GM03348 (cell line): Measurements from ENCODE around the gene CAMK4.

ENCODE experiments used
- DNase-seq: peaks from one replicate; pipeline ENCODE4 v3.0.0; 2012; ENCODE audit warnings: low spot score

CAMK4 gene

GRCh38 chr5:111494355-111494999, 270.3 kb downstream of the CAMK4 start:
- DNase-seq, result no peak

GRCh38 chr5:111495159-111495558, 271.0 kb downstream of the CAMK4 start:
- no peak for DNase-seq

- no peak for DNase-seq
Measured at GRCh38 chr5:111498346-111498745, 274.2 kb downstream of the CAMK4 start.

- no peak for DNase-seq
Measured at GRCh38 chr5:111502956-111503355, 278.8 kb downstream of the CAMK4 start.

- no peak for DNase-seq
Measured at GRCh38 chr5:111505096-111505495, 280.9 kb downstream of the CAMK4 start.

GRCh38 chr5:111507276-111507675, 283.1 kb downstream of the CAMK4 start:
- no peak for DNase-seq

- no peak for DNase-seq
Measured at GRCh38 chr5:111509119-111509518, 284.9 kb downstream of the CAMK4 start.

GRCh38 chr5:111511174-111511830, 287.1 kb downstream of the CAMK4 start:
- peak; percentile 11 for DNase-seq

GRCh38 chr5:111511831-111512374, 287.7 kb downstream of the CAMK4 start:
- peak; percentile 43 for DNase-seq

- peak; percentile 99 for DNase-seq
Measured at GRCh38 chr5:111512375-111513130, 288.4 kb downstream of the CAMK4 start, which contains the start of gene STARD4. TSS of gene STARD4 (minus strand) at chr5:111512535. CDS start at chr5:111507433, 5,102 bp downstream.

- DNase-seq, result peak; percentile 12
Measured at GRCh38 chr5:111513131-111513520, 288.9 kb downstream of the CAMK4 start.

GRCh38 chr5:111514087-111514486, 289.9 kb downstream of the CAMK4 start:
- no peak for DNase-seq

- DNase-seq, result no peak
Measured at GRCh38 chr5:111517853-111518501, 293.8 kb downstream of the CAMK4 start.

GRCh38 chr5:111518777-111519176, 294.6 kb downstream of the CAMK4 start:
- no peak for DNase-seq

- DNase-seq, result no peak
Measured at GRCh38 chr5:111520908-111521307, 296.7 kb downstream of the CAMK4 start.

GRCh38 chr5:111528056-111528455, 303.9 kb downstream of the CAMK4 start:
- DNase-seq, result no peak

- peak; percentile 57 for DNase-seq
Measured at GRCh38 chr5:111530298-111530740, 306.1 kb downstream of the CAMK4 start.

GRCh38 chr5:111532886-111533582, 308.9 kb downstream of the CAMK4 start:
- DNase-seq, result peak; percentile 25

- DNase-seq, result no peak
Measured at GRCh38 chr5:111535879-111536549, 311.8 kb downstream of the CAMK4 start.

- DNase-seq, result no peak
Measured at GRCh38 chr5:111537141-111538024, 313.2 kb downstream of the CAMK4 start.
